GM18499 (cell line): ENCODE measurements around the gene ASB4.
"Not testable (repeated sequence)": the region's sequence is repeated elsewhere in the genome, so short reads cannot be mapped to it uniquely, and the experiment has no call there.

Experiments used
- ATAC-seq: cut with Tn5 transposase; IDR thresholded peaks from one replicate; pipeline ENCODE4 v1.9.1; 2021; ENCODE audit warnings: moderate number of reproducible peaks; ENCODE audit not compliant: insufficient read depth, unreplicated experiment

ASB4 gene, protein sequence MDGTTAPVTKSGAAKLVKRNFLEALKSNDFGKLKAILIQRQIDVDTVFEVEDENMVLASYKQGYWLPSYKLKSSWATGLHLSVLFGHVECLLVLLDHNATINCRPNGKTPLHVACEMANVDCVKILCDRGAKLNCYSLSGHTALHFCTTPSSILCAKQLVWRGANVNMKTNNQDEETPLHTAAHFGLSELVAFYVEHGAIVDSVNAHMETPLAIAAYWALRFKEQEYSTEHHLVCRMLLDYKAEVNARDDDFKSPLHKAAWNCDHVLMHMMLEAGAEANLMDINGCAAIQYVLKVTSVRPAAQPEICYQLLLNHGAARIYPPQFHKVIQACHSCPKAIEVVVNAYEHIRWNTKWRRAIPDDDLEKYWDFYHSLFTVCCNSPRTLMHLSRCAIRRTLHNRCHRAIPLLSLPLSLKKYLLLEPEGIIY

DNA sequence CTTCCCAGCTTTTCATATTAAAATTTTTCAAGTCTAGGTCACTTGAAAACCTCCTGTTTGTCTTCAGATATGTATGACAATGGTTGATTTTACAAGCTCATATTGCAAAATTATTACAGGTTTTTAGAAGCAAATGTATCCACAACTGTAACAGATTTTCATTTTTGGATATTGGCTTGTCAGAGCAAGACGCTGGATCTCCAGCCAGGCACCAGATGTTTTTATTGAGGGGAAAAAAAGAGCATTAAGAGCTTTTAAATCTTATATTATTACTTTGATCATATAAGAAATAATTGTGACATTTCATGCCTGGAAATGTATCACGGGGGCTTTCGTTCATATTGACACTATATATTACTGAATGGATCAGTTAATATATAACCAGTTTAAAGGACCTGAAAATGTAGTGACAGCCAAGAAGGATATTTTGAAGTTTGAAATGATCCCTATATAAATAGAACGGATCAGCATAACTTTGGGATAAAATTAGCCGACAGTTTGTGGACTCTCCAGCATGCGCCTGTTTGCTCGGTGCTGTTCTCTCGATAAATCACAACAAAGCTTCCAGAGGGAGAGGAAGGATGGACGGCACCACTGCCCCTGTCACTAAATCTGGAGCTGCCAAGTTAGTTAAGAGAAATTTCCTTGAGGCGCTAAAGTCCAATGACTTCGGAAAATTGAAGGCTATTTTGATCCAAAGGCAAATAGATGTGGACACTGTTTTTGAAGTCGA is at the start of gene ASB4:
Gene ASB4 (plus strand): TSS at position 553 of the 733 bp plus-strand sequence. CDS start 29 bp downstream, at position 582.
- ATAC-seq: no peak

DNA sequence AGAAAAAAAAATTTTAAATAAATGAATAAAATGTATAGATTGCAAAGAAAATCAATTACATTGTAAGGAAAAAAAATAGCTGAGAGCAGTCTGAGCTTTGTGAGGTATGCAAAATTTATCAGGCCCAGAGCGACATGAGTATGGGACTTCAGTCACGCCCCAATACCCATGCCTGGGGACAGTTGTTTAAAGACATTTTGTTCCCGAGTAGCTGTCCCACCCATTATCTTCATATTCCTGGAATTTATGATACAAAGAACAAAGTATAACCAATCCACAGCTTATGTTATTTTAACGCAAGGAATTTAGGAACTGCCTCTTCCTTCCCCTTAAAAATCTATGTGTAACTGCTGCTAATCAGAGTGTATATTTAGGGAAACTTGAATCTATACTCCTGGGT is 49.3 kb upstream of the ASB4 start:
- ATAC-seq: no peak

GRCh38 chr7:95440394-95441038 is 45.2 kb upstream of the ASB4 start:
- no peak for ATAC-seq

- ATAC-seq: no peak
Observed at GRCh38 chr7:95441042-95441823, 44.5 kb upstream of the ASB4 start.

DNA sequence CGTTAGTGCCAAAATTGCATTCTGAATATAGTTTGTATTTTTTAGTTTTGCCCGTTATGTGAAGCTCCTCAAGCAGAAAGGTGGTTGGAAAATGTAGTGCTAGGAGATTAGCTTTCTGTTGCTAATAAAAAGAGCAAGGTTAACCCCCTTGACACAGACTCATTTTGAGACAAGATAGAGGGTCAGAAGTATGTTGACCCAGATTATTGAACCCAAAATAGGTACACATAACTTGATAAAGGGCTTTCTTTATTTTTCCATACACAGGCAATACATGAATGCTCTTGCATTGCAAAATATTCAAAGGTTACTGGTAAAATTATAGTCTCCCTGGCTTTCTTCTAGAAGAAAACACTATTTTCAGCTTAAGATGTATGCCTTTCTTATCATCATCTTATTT is 40.9 kb upstream of the ASB4 start:
- ATAC-seq: no peak

DNA sequence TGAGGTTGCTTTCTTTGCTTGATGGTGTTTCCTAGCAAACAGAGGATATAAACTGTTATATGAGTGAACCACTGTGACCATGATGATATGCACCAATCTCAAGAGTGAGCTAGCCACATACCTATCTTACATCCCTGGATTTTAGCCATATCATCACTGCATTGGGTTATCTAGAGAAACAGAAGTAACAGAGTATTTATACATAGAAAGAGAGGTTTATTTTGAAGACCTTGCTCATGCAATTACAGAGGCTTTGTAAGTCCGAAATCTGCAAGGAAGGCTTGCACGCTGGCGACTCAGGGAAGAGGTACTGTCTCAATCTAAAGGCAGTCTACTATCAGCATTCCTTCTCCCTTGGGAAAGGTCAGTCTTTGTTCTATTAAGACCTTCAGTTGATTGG is 39.1 kb upstream of the ASB4 start:
- no peak for ATAC-seq

DNA sequence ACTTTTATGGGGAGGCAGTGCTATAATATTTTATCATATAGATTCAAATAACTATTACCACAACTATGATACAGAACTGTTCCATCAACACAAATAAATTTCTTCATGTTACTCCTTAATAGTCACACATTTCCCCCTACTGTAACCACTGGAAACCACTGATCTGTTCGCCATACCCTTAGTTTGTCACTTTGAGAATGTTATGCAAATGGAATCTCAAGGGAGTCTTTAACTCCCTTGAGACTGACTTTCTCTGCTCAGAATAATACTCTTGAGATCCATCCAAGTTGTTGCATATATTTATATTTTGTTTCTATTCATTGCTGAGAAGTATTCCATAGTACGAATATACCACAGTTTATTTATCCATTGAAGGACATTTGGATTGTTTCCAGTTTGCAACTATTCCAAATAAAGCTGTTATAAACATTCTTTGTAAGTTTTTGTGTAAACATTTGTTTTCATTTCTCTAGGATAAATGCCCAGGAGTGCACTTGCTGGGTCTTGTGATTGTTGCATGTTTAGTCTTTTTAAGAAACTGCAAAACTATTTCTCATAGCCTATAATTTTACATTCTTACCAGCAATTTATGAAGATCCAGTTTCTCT is 31.2 kb upstream of the ASB4 start:
- ATAC-seq: peak; percentile 41

GRCh38 chr7:95457947-95458346 is 27.8 kb upstream of the ASB4 start:
- ATAC-seq: no peak

- not testable (repeated sequence) for ATAC-seq
Observed at GRCh38 chr7:95460653-95461052, 25.1 kb upstream of the ASB4 start.

DNA sequence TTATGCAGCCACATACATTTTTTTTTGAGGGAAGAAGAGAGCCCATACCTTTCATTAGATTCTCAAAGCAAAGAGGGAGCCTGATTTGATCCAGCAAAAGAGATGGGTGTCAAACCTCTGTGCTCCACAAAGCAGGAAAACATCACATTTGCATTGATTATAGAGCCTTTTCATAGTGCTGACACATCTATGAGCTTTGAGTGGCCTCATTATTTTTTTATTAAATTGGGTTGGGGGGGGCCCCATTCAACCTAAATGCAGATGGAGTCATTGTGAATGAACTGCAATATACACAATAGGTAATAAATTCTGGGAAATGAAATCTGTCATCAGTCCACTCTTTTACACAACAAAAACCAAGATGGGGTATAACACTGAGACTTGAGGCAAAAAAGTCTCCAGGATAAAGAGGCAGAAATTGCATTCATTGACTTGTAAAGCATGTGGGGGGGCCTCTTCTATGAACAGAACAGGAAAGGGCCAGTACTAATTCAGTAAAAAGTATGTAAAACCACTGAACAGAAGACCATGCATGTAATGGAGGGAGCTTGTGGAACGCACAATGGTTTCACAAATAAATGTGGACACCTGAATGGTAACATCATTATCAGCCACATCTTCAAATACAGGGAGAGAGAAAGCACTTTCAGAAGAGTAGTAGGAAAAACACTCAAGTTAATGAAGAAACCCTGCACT is 17.7 kb upstream of the ASB4 start:
- ATAC-seq: no peak

GRCh38 chr7:95469187-95469586 is 16.6 kb upstream of the ASB4 start:
- no peak for ATAC-seq

DNA sequence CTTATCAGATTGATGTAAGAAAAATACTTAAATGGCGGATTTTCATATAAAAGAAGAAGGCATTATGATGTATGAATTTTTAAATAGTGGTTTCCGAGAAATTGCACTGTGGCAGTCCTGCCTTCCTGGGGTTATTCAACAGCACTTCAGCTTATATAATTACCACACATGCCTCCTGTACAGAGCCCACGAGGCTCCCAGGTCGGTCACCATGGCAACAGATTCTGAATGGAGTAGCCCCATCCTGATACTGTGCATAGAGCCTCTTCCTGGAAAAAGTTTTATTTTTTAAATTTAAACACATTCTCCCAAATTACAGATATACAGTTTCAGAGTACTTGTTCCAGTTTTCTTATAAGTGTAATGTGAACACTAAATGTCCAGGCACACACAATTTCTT is 15.9 kb upstream of the ASB4 start:
- ATAC-seq: no peak

DNA sequence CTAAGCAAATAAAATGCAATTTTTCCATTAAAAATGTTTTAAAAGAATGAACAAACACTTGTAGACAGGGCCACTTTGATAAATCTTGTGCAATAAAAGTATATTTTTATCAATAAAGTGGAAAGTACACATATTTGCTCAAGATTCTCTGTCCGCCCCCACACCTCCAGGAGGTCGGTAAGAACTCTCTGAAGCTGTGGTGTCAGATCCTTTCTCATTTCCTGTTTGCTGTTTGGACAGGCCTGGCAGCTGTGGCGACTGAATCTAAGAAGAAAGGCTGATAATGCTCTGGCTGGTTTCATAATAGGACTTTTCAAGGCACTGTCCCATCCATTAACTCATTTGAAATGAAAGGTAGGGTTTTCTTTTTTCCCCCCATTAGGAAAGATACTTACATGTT is 15.3 kb upstream of the ASB4 start:
- ATAC-seq: peak; percentile 98

- no peak for ATAC-seq
Observed at GRCh38 chr7:95471071-95471470, 14.7 kb upstream of the ASB4 start.

GRCh38 chr7:95472581-95473161 is 13.1 kb upstream of the ASB4 start:
- no peak for ATAC-seq

DNA sequence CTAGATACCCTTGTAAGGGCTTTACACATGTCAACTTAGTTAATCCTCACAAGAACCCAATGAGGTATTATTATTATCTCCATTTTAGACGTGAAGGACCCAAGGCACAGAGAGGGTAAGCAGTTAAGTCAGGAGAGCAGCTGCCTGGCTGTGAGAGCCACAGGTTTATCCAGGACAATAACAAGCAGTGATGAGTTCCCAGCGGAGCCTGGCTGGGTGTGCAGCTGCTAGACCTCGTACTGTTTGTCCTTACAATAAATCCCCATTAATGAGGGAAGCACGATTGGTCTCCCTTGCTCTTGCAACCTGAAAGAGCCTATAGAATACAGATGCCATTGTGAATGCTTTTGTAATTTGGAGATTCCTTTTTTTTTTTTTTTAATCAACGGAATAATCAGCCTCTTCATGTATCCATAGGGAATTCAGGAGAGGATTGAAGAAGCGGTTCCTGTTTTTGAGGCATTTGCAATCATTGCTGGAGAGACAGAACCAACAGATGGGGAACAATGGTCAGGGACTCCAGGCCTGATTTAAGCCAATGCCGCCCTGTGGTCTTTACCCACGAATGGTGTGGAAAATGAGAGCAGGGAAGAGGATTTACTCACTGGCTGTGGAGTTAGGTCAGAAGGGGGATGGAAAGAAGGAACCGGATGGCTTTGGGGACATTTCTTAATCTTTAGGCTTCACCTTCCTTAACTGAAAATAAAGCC is 12.3 kb upstream of the ASB4 start:
- no peak for ATAC-seq

- ATAC-seq: no peak
Observed at GRCh38 chr7:95476072-95476847, 9.5 kb upstream of the ASB4 start.
